DND-41 (cell line): ENCODE data around the gene CROCC.

Experiments
- ATAC-seq: fragments of 200-7000 bp; cut with Tn5 transposase; 3 replicates; pipeline ENCODE4 v1.9.1; 2021; ENCODE audit warnings: low read depth; ENCODE audit not compliant: insufficient read depth
- DNase-seq: peaks from one replicate; pipeline ENCODE4 v3.0.0-alpha.2; 2020
- H2AFZ ChIP-seq: 2 replicates; pipeline ENCODE4 v1.6.0; 2012; ENCODE audit warnings: low read depth, low read length
- H3K27ac ChIP-seq: 2 replicates; pipeline ENCODE4 v1.5.1; 2012; ENCODE audit warnings: low read length, inconsistent platforms
- H3K27me3 ChIP-seq: fragments of 200-600 bp; sonication (generic); 2 replicates; pipeline ENCODE4 v1.6.0; 2012; ENCODE audit warnings: low read length, mild to moderate bottlenecking, inconsistent platforms; ENCODE audit not compliant: insufficient read depth, poor library complexity
- H3K36me3 ChIP-seq: 2 replicates; pipeline ENCODE4 v1.5.1; 2012; ENCODE audit warnings: low read length, inconsistent platforms; ENCODE audit not compliant: insufficient read depth
- H3K4me1 ChIP-seq: 2 replicates; pipeline ENCODE4 v1.5.1; 2012; ENCODE audit warnings: mild to moderate bottlenecking, low read length; ENCODE audit not compliant: insufficient read depth
- H3K4me2 ChIP-seq: 2 replicates; pipeline ENCODE4 v1.6.0; 2012; ENCODE audit warnings: mild to moderate bottlenecking, moderate library complexity, low read length, inconsistent platforms; ENCODE audit not compliant: insufficient read depth
- H3K4me3 ChIP-seq, 2 experiments: fragments of 200-600 bp in 1 of 2; shearing (Covaris generic) in 1 of 2; 2 replicates each; pipeline ENCODE4 v1.5.1; 2012 to 2016; ENCODE audit warnings: inconsistent platforms in 2 of 2, low read length in 2 of 2, mild to moderate bottlenecking in 2 of 2, low read depth in 1 of 2, moderate library complexity in 1 of 2
- H3K79me2 ChIP-seq: 2 replicates; pipeline ENCODE4 v1.6.0; 2012; ENCODE audit warnings: low read length, inconsistent platforms; ENCODE audit not compliant: insufficient read depth
- H3K9ac ChIP-seq: 2 replicates; pipeline ENCODE4 v1.6.0; 2012; ENCODE audit warnings: low read depth, mild to moderate bottlenecking, inconsistent platforms, low read length, moderate library complexity
- H3K9me3 ChIP-seq: 2 replicates; pipeline ENCODE4 v1.5.1; 2012; ENCODE audit warnings: low read length, moderate library complexity, mild to moderate bottlenecking, inconsistent platforms; ENCODE audit not compliant: insufficient read depth, severe bottlenecking
- H4K20me1 ChIP-seq: 2 replicates; pipeline ENCODE4 v1.6.0; 2012; ENCODE audit warnings: low read length; ENCODE audit not compliant: insufficient read depth
- CTCF ChIP-seq: IDR thresholded peaks from 2 replicates; pipeline ENCODE4 v1.5.1; 2012; ENCODE audit warnings: borderline replicate concordance, low read length, moderate library complexity, mild to moderate bottlenecking; ENCODE audit not compliant: poor library complexity, severe bottlenecking; ENCODE audit errors: extremely low read depth
- EZH2 ChIP-seq: IDR thresholded peaks from 3 replicates; pipeline ENCODE4 v1.6.1; 2012; ENCODE audit warnings: borderline replicate concordance, low read depth, mild to moderate bottlenecking, moderate library complexity, low read length, inconsistent platforms; ENCODE audit not compliant: severe bottlenecking

The CROCC gene

GRCh38 chr1:16992675-16993074 is 70.9 kb downstream of the CROCC start:
- Histone ChIP-seq H3K79me2 (no peaks in the 10 kb centered on the region), H4K20me1 (no peaks in the 10 kb centered on the region; the same call in 1 of the 2 replicates)

GRCh38 chr1:16993521-16994038 is 71.8 kb downstream of the CROCC start:
- H2AFZ ChIP-seq, result no peak overlapping the region
- H3K79me2 ChIP-seq, result no peaks in the 10 kb centered on the region
- no peak overlapping the region for H3K4me3 ChIP-seq
- H3K9me3 ChIP-seq, result no peaks in the 10 kb centered on the region
- no peaks in the 10 kb centered on the region for H3K4me1 ChIP-seq
- DNase-seq (no peak), ATAC-seq (no peak)
- no peaks in the 10 kb centered on the region for H3K27me3 ChIP-seq
- H3K36me3 ChIP-seq, result peaks cover 21% of the 10 kb centered on the region
- no peak overlapping the region for H3K27ac ChIP-seq
- H4K20me1 ChIP-seq, result no peaks in the 10 kb centered on the region; the same call in 1 of the 2 replicates
- H3K4me2 ChIP-seq, result no peak overlapping the region
- no peak overlapping the region for H3K9ac ChIP-seq
- TF ChIP-seq CTCF (no peak), EZH2 (no peak)

More at GRCh38 chr1:16992675-16993074, 70.9 kb downstream of the CROCC start:
- H3K9ac ChIP-seq, result no peak overlapping the region
- TF ChIP-seq CTCF, result no peak
- TF ChIP-seq EZH2, result no peak
- H3K4me1 ChIP-seq, result no peaks in the 10 kb centered on the region
- H2AFZ ChIP-seq, result no peak overlapping the region
- no peak overlapping the region for H3K4me3 ChIP-seq
- peaks cover 26% of the 10 kb centered on the region for H3K36me3 ChIP-seq
- no peak overlapping the region for H3K27ac ChIP-seq
- H3K27me3 ChIP-seq, result no peaks in the 10 kb centered on the region
- DNase-seq (no peak), ATAC-seq (no peak)
- no peak overlapping the region for H3K4me2 ChIP-seq
- H3K9me3 ChIP-seq, result no peaks in the 10 kb centered on the region

- Histone ChIP-seq H3K4me1 (no peaks in the 10 kb centered on the region), H3K4me2 (no peak overlapping the region), H3K9me3 (no peaks in the 10 kb centered on the region), H3K79me2 (no peaks in the 10 kb centered on the region), H3K4me3 (no peak overlapping the region), H2AFZ (no peak overlapping the region), H4K20me1 (peaks cover 2% of the 10 kb centered on the region; the same call in 1 of the 2 replicates), H3K36me3 (peaks cover 28% of the 10 kb centered on the region), H3K27me3 (no peaks in the 10 kb centered on the region), H3K27ac (no peak overlapping the region), H3K9ac (no peak overlapping the region)
- no peak for DNase-seq
- no peak for TF ChIP-seq EZH2
- no peak for TF ChIP-seq CTCF
- ATAC-seq, result no peak
Measured at GRCh38 chr1:16996845-16997244, 75.1 kb downstream of the CROCC start.

- no peaks in the 10 kb centered on the region for H3K4me1 ChIP-seq
- H4K20me1 ChIP-seq, result peaks cover 6% of the 10 kb centered on the region; the same call in 1 of the 2 replicates
- H3K79me2 ChIP-seq, result no peaks in the 10 kb centered on the region
- no peak for TF ChIP-seq EZH2
- no peak for TF ChIP-seq CTCF
- H3K27ac ChIP-seq, result no peak overlapping the region
- no peaks in the 10 kb centered on the region for H3K9me3 ChIP-seq
- no peak overlapping the region for H3K4me3 ChIP-seq
- no peak for DNase-seq
- H3K27me3 ChIP-seq, result no peaks in the 10 kb centered on the region
- no peak overlapping the region for H2AFZ ChIP-seq
- no peak overlapping the region for H3K4me2 ChIP-seq
- no peak for ATAC-seq
- peaks cover 41% of the 10 kb centered on the region for H3K36me3 ChIP-seq
- H3K9ac ChIP-seq, result no peak overlapping the region
Measured at GRCh38 chr1:16998589-16998988, 76.9 kb downstream of the CROCC start.
